HG03575 (cell line): ENCODE measurements around the gene NTM.

ENCODE experiments used
- ATAC-seq: cut with Tn5 transposase; IDR thresholded peaks from one replicate; pipeline ENCODE4 v1.9.1; 2021; ENCODE audit not compliant: unreplicated experiment, insufficient number of reproducible peaks, low FRiP score; ENCODE audit errors: extremely low read depth

Gene NTM

GRCh38 chr11:131998020-131998419 lies 627.6 kb downstream of the NTM start:
- ATAC-seq: no peak

GRCh38 chr11:131999084-131999483 lies 628.7 kb downstream of the NTM start:
- no peak for ATAC-seq

- no peak for ATAC-seq
Measured at GRCh38 chr11:131999955-132000354, 629.5 kb downstream of the NTM start.

- no peak for ATAC-seq
Measured at GRCh38 chr11:132005887-132006286, 635.5 kb downstream of the NTM start.

- ATAC-seq: no peak
Measured at GRCh38 chr11:132006884-132007580, 636.6 kb downstream of the NTM start.

GRCh38 chr11:132008226-132008625 lies 637.8 kb downstream of the NTM start:
- ATAC-seq: no peak

GRCh38 chr11:132008872-132009271 lies 638.5 kb downstream of the NTM start:
- no peak for ATAC-seq

GRCh38 chr11:132020001-132020400 lies 649.6 kb downstream of the NTM start:
- no peak for ATAC-seq

- no peak for ATAC-seq
Measured at GRCh38 chr11:132022285-132022684, 651.9 kb downstream of the NTM start.

GRCh38 chr11:132022733-132023478 lies 652.5 kb downstream of the NTM start:
- ATAC-seq: no peak

- no peak for ATAC-seq
Measured at GRCh38 chr11:132024587-132025295, 654.3 kb downstream of the NTM start.

GRCh38 chr11:132026746-132027145 lies 656.3 kb downstream of the NTM start:
- no peak for ATAC-seq

- ATAC-seq: peak; percentile 57
Measured at GRCh38 chr11:132028380-132029240, 658.2 kb downstream of the NTM start.

- no peak for ATAC-seq
Measured at GRCh38 chr11:132030896-132031295, 660.5 kb downstream of the NTM start.

- ATAC-seq: no peak
Measured at GRCh38 chr11:132032555-132032954, 662.1 kb downstream of the NTM start.

GRCh38 chr11:132033051-132033450 lies 662.6 kb downstream of the NTM start:
- no peak for ATAC-seq

GRCh38 chr11:132035228-132035627 lies 664.8 kb downstream of the NTM start:
- no peak for ATAC-seq

- no peak for ATAC-seq
Measured at GRCh38 chr11:132035766-132036165, 665.4 kb downstream of the NTM start.

- ATAC-seq: no peak
Measured at GRCh38 chr11:132036220-132036619, 665.8 kb downstream of the NTM start.
